GM12892 (cell line): ENCODE measurements around the gene EPS8.

Experiments
- POLR2A ChIP-seq: IDR thresholded peaks from 2 replicates; pipeline ENCODE4 v1.6.1; 2011; ENCODE audit warnings: low read depth, low read length, control low read depth
- TAF1 ChIP-seq: IDR thresholded peaks from 2 replicates; pipeline ENCODE4 v1.6.1; 2011; ENCODE audit warnings: low read depth, mild to moderate bottlenecking, control low read depth, low read length, borderline replicate concordance

GRCh38 chr12:15701631-15702156, 87.5 kb downstream of the EPS8 start:
- TF ChIP-seq POLR2A (no peak), TAF1 (no peak)
